ENCODE data around the gene OR2AG2.

OR2AG2 gene

GRCh38 chr11:6794639-6795038, 22.9 kb upstream of the OR2AG2 start:
- no peak overlapping the region for H3K27ac ChIP-seq
- TF ChIP-seq CTCF (conservative IDR thresholded peaks at IDR 0.05) (no peak), ZFX (IDR thresholded peaks at IDR 0.05) (no peak)

GRCh38 chr11:6790546-6790945, 18.8 kb upstream of the OR2AG2 start:
- H3K27ac ChIP-seq, result no peak overlapping the region
- TF ChIP-seq ZFX (IDR thresholded peaks at IDR 0.05), result no peak
- TF ChIP-seq CTCF (conservative IDR thresholded peaks at IDR 0.05), result no peak

GRCh38 chr11:6782720-6783119, 10.9 kb upstream of the OR2AG2 start, which contains the start of gene OR2AG1:
Gene OR2AG1, plus strand, starts transcription at chr11:6783020. Its CDS starts 2,018 bp downstream, at chr11:6785038.
- H3K27ac ChIP-seq, result no peak within 1 kb of the TSS
- TF ChIP-seq ZFX (IDR thresholded peaks at IDR 0.05) (no peak), CTCF (conservative IDR thresholded peaks at IDR 0.05) (no peak)

GRCh38 chr11:6780829-6781228, 9.1 kb upstream of the OR2AG2 start:
- no peak overlapping the region for H3K27ac ChIP-seq
- no peak for TF ChIP-seq CTCF (conservative IDR thresholded peaks at IDR 0.05)
- no peak for TF ChIP-seq ZFX (IDR thresholded peaks at IDR 0.05)

- H3K27ac ChIP-seq, result no peak overlapping the region
- TF ChIP-seq ZFX (IDR thresholded peaks at IDR 0.05) (no peak), CTCF (conservative IDR thresholded peaks at IDR 0.05) (no peak)
Observed at GRCh38 chr11:6778518-6778917, 6.7 kb upstream of the OR2AG2 start.

- TF ChIP-seq CTCF (conservative IDR thresholded peaks at IDR 0.05) (peak; percentile 81), ZFX (IDR thresholded peaks at IDR 0.05) (no peak)
- no peak overlapping the region for H3K27ac ChIP-seq
Observed at GRCh38 chr11:6757373-6757967, 14.3 kb downstream of the OR2AG2 start.

- no peak overlapping the region for H3K27ac ChIP-seq
Observed at GRCh38 chr11:6755953-6756347, 15.8 kb downstream of the OR2AG2 start.

More at GRCh38 chr11:6755953-6756347, 15.8 kb downstream of the OR2AG2 start:
- TF ChIP-seq ZFX (IDR thresholded peaks at IDR 0.05) (no peak), CTCF (conservative IDR thresholded peaks at IDR 0.05) (no peak)
